ENCODE measurements around the gene THRA. TPM values are rescaled to one million over a fixed set of nuclear protein-coding genes. Genes with fewer than 3 reads are reported as not detected.

The THRA gene
- 1.5 TPM for polyA plus RNA-seq (2012; ENCODE audit: missing spikeins)

GRCh38 chr17:40062329-40063186 lies at the start of gene THRA:
THRA (plus strand) TSS chr17:40062965; CDS start chr17:40074489, 11,524 bp downstream.
- DNase-seq (ENCODE audit: insufficient read length): peak; percentile 84
- TF ChIP-seq POLR2AphosphoS5 (IDR thresholded peaks at IDR 0.05; ENCODE audit: low read depth, low read length) (no peak), TAF1 (IDR thresholded peaks at IDR 0.05; ENCODE audit: borderline replicate concordance, low read depth, low read length) (no peak), POLR2A (IDR thresholded peaks at IDR 0.05; ENCODE audit: low read depth, low read length) (no peak)
- FAIRE-seq: peak; percentile 38

GRCh38 chr17:40014375-40014980 lies 48.3 kb upstream of the THRA start:
- no peak for DNase-seq (ENCODE audit: insufficient read length)
- no peak for FAIRE-seq
- TF ChIP-seq POLR2A (IDR thresholded peaks at IDR 0.05; ENCODE audit: low read depth, low read length) (no peak), TAF1 (IDR thresholded peaks at IDR 0.05; ENCODE audit: borderline replicate concordance, low read depth, low read length) (no peak)

- DNase-seq (ENCODE audit: insufficient read length): no peak
- TF ChIP-seq TAF1 (IDR thresholded peaks at IDR 0.05; ENCODE audit: borderline replicate concordance, low read depth, low read length) (no peak), POLR2AphosphoS5 (IDR thresholded peaks at IDR 0.05; ENCODE audit: low read depth, low read length) (no peak), POLR2A (IDR thresholded peaks at IDR 0.05; ENCODE audit: low read depth, low read length) (no peak)
- FAIRE-seq: no peak
These were observed 47.5 kb upstream of the THRA start, which contains the start of gene CSF3 for GRCh38 chr17:40015005-40015997. CSF3 (plus strand) TSS chr17:40015440; CDS start chr17:40015475, 35 bp downstream.

GRCh38 chr17:40015998-40016985 lies 46.5 kb upstream of the THRA start:
- no peak for TF ChIP-seq TAF1 (IDR thresholded peaks at IDR 0.05; ENCODE audit: borderline replicate concordance, low read depth, low read length)
- no peak for TF ChIP-seq POLR2A (IDR thresholded peaks at IDR 0.05; ENCODE audit: low read depth, low read length)
- no peak for TF ChIP-seq POLR2AphosphoS5 (IDR thresholded peaks at IDR 0.05; ENCODE audit: low read depth, low read length)
- FAIRE-seq: no peak

GRCh38 chr17:40017422-40018080 lies 45.2 kb upstream of the THRA start:
- DNase-seq (ENCODE audit: insufficient read length) (peak; percentile 3), FAIRE-seq (no peak)
- TF ChIP-seq POLR2A (IDR thresholded peaks at IDR 0.05; ENCODE audit: low read depth, low read length) (no peak), TAF1 (IDR thresholded peaks at IDR 0.05; ENCODE audit: borderline replicate concordance, low read depth, low read length) (no peak), POLR2AphosphoS5 (IDR thresholded peaks at IDR 0.05; ENCODE audit: low read depth, low read length) (no peak)

More at GRCh38 chr17:40015998-40016985, 46.5 kb upstream of the THRA start:
- DNase-seq (ENCODE audit: insufficient read length): peak; percentile 8

- no peak; the same call in 1 of the 2 replicates for TF ChIP-seq POLR2AphosphoS5 (IDR thresholded peaks at IDR 0.05; ENCODE audit: low read depth, low read length)
- no peak for TF ChIP-seq TAF1 (IDR thresholded peaks at IDR 0.05; ENCODE audit: borderline replicate concordance, low read depth, low read length)
- peak; percentile 18; the same call in 1 of the 2 replicates for TF ChIP-seq POLR2A (IDR thresholded peaks at IDR 0.05; ENCODE audit: low read depth, low read length)
- peak; percentile 7 for DNase-seq (ENCODE audit: insufficient read length)
- FAIRE-seq: no peak
These were observed 44.3 kb upstream of the THRA start for GRCh38 chr17:40018211-40019121.

GRCh38 chr17:40019140-40019991 lies 43.4 kb upstream of the THRA start:
- DNase-seq (ENCODE audit: insufficient read length): peak; percentile 16
- no peak for FAIRE-seq
- TF ChIP-seq POLR2A (IDR thresholded peaks at IDR 0.05; ENCODE audit: low read depth, low read length): no peak
- TF ChIP-seq TAF1 (IDR thresholded peaks at IDR 0.05; ENCODE audit: borderline replicate concordance, low read depth, low read length): no peak
- no peak for TF ChIP-seq POLR2AphosphoS5 (IDR thresholded peaks at IDR 0.05; ENCODE audit: low read depth, low read length)

- FAIRE-seq: no peak
- peak; percentile 21 for DNase-seq (ENCODE audit: insufficient read length)
- TF ChIP-seq POLR2A (IDR thresholded peaks at IDR 0.05; ENCODE audit: low read depth, low read length) (no peak), TAF1 (IDR thresholded peaks at IDR 0.05; ENCODE audit: borderline replicate concordance, low read depth, low read length) (no peak), POLR2AphosphoS5 (IDR thresholded peaks at IDR 0.05; ENCODE audit: low read depth, low read length) (no peak)
These were observed 42.6 kb upstream of the THRA start for GRCh38 chr17:40020146-40020545.

All from GM12892 (cell line).